ENCODE results near the gene GPC6.
"Not testable (repeated sequence)": the region's sequence is repeated elsewhere in the genome, so short reads cannot be mapped to it uniquely, and the experiment has no call there.

The GPC6 gene

GRCh38 chr13:94333131-94333820 is 1106.7 kb downstream of the GPC6 start:
- Histone ChIP-seq H3K4me1 (ENCODE audit: control insufficient read depth, insufficient read depth, low read length) (no peaks in the 10 kb centered on the region), H3K36me3 (ENCODE audit: control insufficient read depth, insufficient read depth, low read length) (no peaks in the 10 kb centered on the region), H3K9me3 (ENCODE audit: control insufficient read depth, insufficient read depth, low read length) (no peaks in the 10 kb centered on the region), H3K27me3 (ENCODE audit: control insufficient read depth, insufficient read depth, low read length) (no peaks in the 10 kb centered on the region), H3K27ac (ENCODE audit: low read length) (no peak overlapping the region), H3K4me3 (ENCODE audit: low read length) (no peak overlapping the region)
- no CpG with 5 or more reads among the region's 4 CpGs for WGBS (ENCODE audit: insufficient coverage, insufficient read length)
- DNase-seq (ENCODE audit: low read depth, low spot score), result no peak

- Histone ChIP-seq H3K9me3 (ENCODE audit: control insufficient read depth, insufficient read depth, low read length) (no peaks in the 10 kb centered on the region), H3K27ac (ENCODE audit: low read length) (no peak overlapping the region), H3K4me1 (ENCODE audit: control insufficient read depth, insufficient read depth, low read length) (no peaks in the 10 kb centered on the region), H3K36me3 (ENCODE audit: control insufficient read depth, insufficient read depth, low read length) (no peaks in the 10 kb centered on the region), H3K27me3 (ENCODE audit: control insufficient read depth, insufficient read depth, low read length) (no peaks in the 10 kb centered on the region), H3K4me3 (ENCODE audit: low read length) (no peak overlapping the region)
- WGBS (ENCODE audit: insufficient coverage, insufficient read length), result no CpG with 5 or more reads among the region's 5 CpGs
- no peak for DNase-seq (ENCODE audit: low read depth, low spot score)
Measured at GRCh38 chr13:94335761-94336526, 1109.3 kb downstream of the GPC6 start.

GRCh38 chr13:94339116-94339687 is 1112.6 kb downstream of the GPC6 start:
- H3K27me3 ChIP-seq (ENCODE audit: control insufficient read depth, insufficient read depth, low read length), result no peaks in the 10 kb centered on the region
- no peaks in the 10 kb centered on the region for H3K9me3 ChIP-seq (ENCODE audit: control insufficient read depth, insufficient read depth, low read length)
- WGBS (ENCODE audit: insufficient coverage, insufficient read length), result no CpG with 5 or more reads among the region's 11 CpGs
- no peaks in the 10 kb centered on the region for H3K4me1 ChIP-seq (ENCODE audit: control insufficient read depth, insufficient read depth, low read length)
- no peak overlapping the region for H3K4me3 ChIP-seq (ENCODE audit: low read length)
- no peak for DNase-seq (ENCODE audit: low read depth, low spot score)
- no peaks in the 10 kb centered on the region for H3K36me3 ChIP-seq (ENCODE audit: control insufficient read depth, insufficient read depth, low read length)
- H3K27ac ChIP-seq (ENCODE audit: low read length), result no peak overlapping the region

GRCh38 chr13:94342436-94343242 is 1116.0 kb downstream of the GPC6 start:
- no peaks in the 10 kb centered on the region; the same call in 1 of the 2 replicates for H3K27me3 ChIP-seq (ENCODE audit: control insufficient read depth, insufficient read depth, low read length)
- H3K36me3 ChIP-seq (ENCODE audit: control insufficient read depth, insufficient read depth, low read length), result no peaks in the 10 kb centered on the region
- no CpG with 5 or more reads among the region's 17 CpGs for whole genome bisulfite sequencing (ENCODE audit: insufficient coverage, insufficient read length)
- DNase-seq (ENCODE audit: low read depth, low spot score), result no peak
- no peaks in the 10 kb centered on the region for H3K9me3 ChIP-seq (ENCODE audit: control insufficient read depth, insufficient read depth, low read length)
- no peak overlapping the region for H3K27ac ChIP-seq (ENCODE audit: low read length)
- no peak overlapping the region for H3K4me3 ChIP-seq (ENCODE audit: low read length)
- no peaks in the 10 kb centered on the region for H3K4me1 ChIP-seq (ENCODE audit: control insufficient read depth, insufficient read depth, low read length)

- H3K27me3 ChIP-seq (ENCODE audit: control insufficient read depth, insufficient read depth, low read length), result no peaks in the 10 kb centered on the region; the same call in 1 of the 2 replicates
- H3K36me3 ChIP-seq (ENCODE audit: control insufficient read depth, insufficient read depth, low read length), result no peaks in the 10 kb centered on the region
- no peak overlapping the region for H3K27ac ChIP-seq (ENCODE audit: low read length)
- no CpG with 5 or more reads among the region's 7 CpGs for WGBS (ENCODE audit: insufficient coverage, insufficient read length)
- no peaks in the 10 kb centered on the region for H3K9me3 ChIP-seq (ENCODE audit: control insufficient read depth, insufficient read depth, low read length)
- H3K4me1 ChIP-seq (ENCODE audit: control insufficient read depth, insufficient read depth, low read length), result no peaks in the 10 kb centered on the region
- no peak for DNase-seq (ENCODE audit: low read depth, low spot score)
- H3K4me3 ChIP-seq (ENCODE audit: low read length), result no peak overlapping the region
Measured at GRCh38 chr13:94343243-94343585, 1116.6 kb downstream of the GPC6 start.

GRCh38 chr13:94343687-94344086 is 1117.1 kb downstream of the GPC6 start:
- not testable (repeated sequence) for H3K4me3 ChIP-seq (ENCODE audit: low read length); H3K27me3 ChIP-seq (ENCODE audit: control insufficient read depth, insufficient read depth, low read length); H3K27ac ChIP-seq (ENCODE audit: low read length); H3K4me1 ChIP-seq (ENCODE audit: control insufficient read depth, insufficient read depth, low read length); H3K9me3 ChIP-seq (ENCODE audit: control insufficient read depth, insufficient read depth, low read length); DNase-seq (ENCODE audit: low read depth, low spot score); H3K36me3 ChIP-seq (ENCODE audit: control insufficient read depth, insufficient read depth, low read length)
- WGBS (ENCODE audit: insufficient coverage, insufficient read length), result no CpG with 5 or more reads among the region's 3 CpGs

GRCh38 chr13:94344126-94344818 is 1117.7 kb downstream of the GPC6 start:
- H3K27me3 ChIP-seq (ENCODE audit: control insufficient read depth, insufficient read depth, low read length), result no peaks in the 10 kb centered on the region; the same call in 1 of the 2 replicates
- no peak overlapping the region for H3K4me3 ChIP-seq (ENCODE audit: low read length)
- WGBS (ENCODE audit: insufficient coverage, insufficient read length), result no CpG with 5 or more reads among the region's 8 CpGs
- H3K27ac ChIP-seq (ENCODE audit: low read length), result no peak overlapping the region
- H3K9me3 ChIP-seq (ENCODE audit: control insufficient read depth, insufficient read depth, low read length), result no peaks in the 10 kb centered on the region
- H3K4me1 ChIP-seq (ENCODE audit: control insufficient read depth, insufficient read depth, low read length), result no peaks in the 10 kb centered on the region
- peak; percentile 25 for DNase-seq (ENCODE audit: low read depth, low spot score)
- no peaks in the 10 kb centered on the region for H3K36me3 ChIP-seq (ENCODE audit: control insufficient read depth, insufficient read depth, low read length)

- no peak for DNase-seq (ENCODE audit: low read depth, low spot score)
- Histone ChIP-seq H3K27me3 (ENCODE audit: control insufficient read depth, insufficient read depth, low read length) (no peaks in the 10 kb centered on the region; the same call in 1 of the 2 replicates), H3K36me3 (ENCODE audit: control insufficient read depth, insufficient read depth, low read length) (no peaks in the 10 kb centered on the region), H3K4me1 (ENCODE audit: control insufficient read depth, insufficient read depth, low read length) (no peaks in the 10 kb centered on the region), H3K27ac (ENCODE audit: low read length) (no peak overlapping the region), H3K9me3 (ENCODE audit: control insufficient read depth, insufficient read depth, low read length) (no peaks in the 10 kb centered on the region), H3K4me3 (ENCODE audit: low read length) (no peak overlapping the region)
- no CpG with 5 or more reads among the region's 8 CpGs for WGBS (ENCODE audit: insufficient coverage, insufficient read length)
Measured at GRCh38 chr13:94345374-94346195, 1119.0 kb downstream of the GPC6 start.

GRCh38 chr13:94346261-94347019 is 1119.8 kb downstream of the GPC6 start:
- Histone ChIP-seq H3K4me3 (ENCODE audit: low read length) (no peak overlapping the region), H3K27ac (ENCODE audit: low read length) (no peak overlapping the region), H3K27me3 (ENCODE audit: control insufficient read depth, insufficient read depth, low read length) (no peaks in the 10 kb centered on the region; the same call in 1 of the 2 replicates), H3K36me3 (ENCODE audit: control insufficient read depth, insufficient read depth, low read length) (no peaks in the 10 kb centered on the region), H3K4me1 (ENCODE audit: control insufficient read depth, insufficient read depth, low read length) (no peaks in the 10 kb centered on the region), H3K9me3 (ENCODE audit: control insufficient read depth, insufficient read depth, low read length) (no peaks in the 10 kb centered on the region)
- no peak for DNase-seq (ENCODE audit: low read depth, low spot score)
- no CpG with 5 or more reads among the region's 13 CpGs for WGBS (ENCODE audit: insufficient coverage, insufficient read length)

Measured in iPS DF 6.9 (cell line).